ENCODE results near the gene PTGFR. TPM values are rescaled to one million over a fixed set of nuclear protein-coding genes. Genes with fewer than 3 reads are reported as not detected.
A peak's percentile ranks its signal among the peaks of the same experiment; 100 is the strongest.

The PTGFR gene
- total and polyA plus RNA-seq, 2 experiments from 2014 or later = 8.3 to 13.3 TPM

DNA sequence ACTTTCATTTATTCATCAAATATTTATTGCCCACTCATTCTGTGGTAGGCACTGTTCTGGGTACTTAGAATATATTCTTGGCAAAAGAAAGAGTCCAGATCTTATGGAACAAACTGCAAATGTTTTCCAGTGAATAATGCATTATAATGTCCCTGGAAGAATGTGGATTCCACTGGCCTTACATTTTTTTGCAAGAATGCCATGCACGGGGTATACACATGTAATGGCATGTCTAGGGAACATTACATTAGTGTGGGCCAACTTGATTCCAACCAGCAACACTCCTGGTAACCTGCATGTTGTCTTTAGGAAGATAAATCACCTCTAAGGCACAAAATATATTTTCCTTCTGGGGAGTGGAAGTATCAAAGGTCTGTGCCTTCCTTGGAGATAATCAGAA is 96.4 kb downstream of the PTGFR start:
- Histone ChIP-seq H3K9me2 (ENCODE audit: insufficient read depth) (no peaks in the 10 kb centered on the region), H3K4me1 (ENCODE audit: insufficient read depth) (peaks cover 16% of the 10 kb centered on the region), H3F3A (ENCODE audit: insufficient read depth) (peaks cover 12% of the 10 kb centered on the region), H3K4me3 (no peak overlapping the region), H3K9ac (no peak overlapping the region), H3K36me3 (ENCODE audit: low read depth) (no peaks in the 10 kb centered on the region), H3K4me2 (ENCODE audit: unreplicated experiment) (peak overlapping the region; percentile 2), H3K9me3 (ENCODE audit: low read depth) (no peaks in the 10 kb centered on the region), H3K27ac (no peak overlapping the region), H3K79me2 (ENCODE audit: insufficient read depth) (no peaks in the 10 kb centered on the region), H3K27me3 (replicated peaks; ENCODE audit: insufficient read depth) (no peaks in the 10 kb centered on the region; the same call in 1 of the 2 replicates), H2AFZ (no peak overlapping the region), H4K20me1 (ENCODE audit: insufficient read depth) (no peaks in the 10 kb centered on the region)
- in situ Hi-C loops (cut with MboI) = no loop called here
- 90 to 95% methylated on average over 1 of the region's 1 CpG for WGBS, 2 experiments (ENCODE audit: low coverage in 1 of 2, low lambda C conversion rate in 2 of 2, missing lambda C conversion rate in 2 of 2)
- no peak for TF ChIP-seq EZH2 (IDR thresholded peaks at IDR 0.05; ENCODE audit: insufficient read depth, poor library complexity, severe bottlenecking)
- TF ChIP-seq EZH2phosphoT487 (IDR thresholded peaks at IDR 0.05; ENCODE audit: insufficient read depth, low read depth) = no peak
- DNase-seq = peak; percentile 5

Other genes starting within 250 kb of the PTGFR start
- not detected in 2 replicates for gene IFI44L, start 129.5 kb downstream of the PTGFR start, total RNA-seq (2014; rRNA removed; shearing (Covaris generic))
- 0.23 and 0.47 TPM in 2 replicates for gene IFI44L, start 129.5 kb downstream of the PTGFR start, polyA plus RNA-seq (2016; fragmentation: Nextera tagmentation; extraction: Ambion mirVana)
- 3.7 and 4.3 TPM in 2 replicates for gene IFI44, start 158.9 kb downstream of the PTGFR start, total RNA-seq (2014; rRNA removed; shearing (Covaris generic))
- 0.86 and 1.3 TPM in 2 replicates for gene IFI44, start 158.9 kb downstream of the PTGFR start, polyA plus RNA-seq (2016; fragmentation: Nextera tagmentation; extraction: Ambion mirVana)